HepG2 (cell line): ENCODE results near the gene ENPP1. TPM values are rescaled to one million over a fixed set of nuclear protein-coding genes. Genes with fewer than 3 reads are reported as not detected.
A peak's percentile ranks its signal among the peaks of the same experiment; 100 is the strongest.

Source experiments
- ATF4 ChIP-seq, 2 experiments: fragments of 450-650 bp in 1 of 2; sonication (generic) in 1 of 2; formaldehyde crosslinking; IDR thresholded peaks; 2 replicates each; pipeline versions ENCODE4 v1.5.0 to v1.8.0; 2020 to 2022; ENCODE audit warnings: mild to moderate bottlenecking in 1 of 2, missing genetic modification reagents in 1 of 2
- CHD4 ChIP-seq: fragments of 200-600 bp; sonication (generic); IDR thresholded peaks from 2 replicates; pipeline ENCODE4 v1.7.0; 2017; ENCODE audit warnings: mild to moderate bottlenecking, low read length, borderline replicate concordance
- GPN1 ChIP-seq: sonication (generic); formaldehyde crosslinking; IDR thresholded peaks from 2 replicates; pipeline ENCODE4 v1.5.1; 2020; ENCODE audit warnings: missing genetic modification reagents, borderline replicate concordance
- HNRNPLL ChIP-seq: fragments of 200-400 bp; formaldehyde crosslinking; IDR thresholded peaks from 2 replicates; pipeline ENCODE4 v1.6.1; 2017; ENCODE audit warnings: mild to moderate bottlenecking, low read depth, low read length; ENCODE audit not compliant: poor library complexity, severe bottlenecking
- MED13 ChIP-seq: sonication (generic); formaldehyde crosslinking; IDR thresholded peaks from 2 replicates; pipeline ENCODE4 v1.5.0; 2020; ENCODE audit warnings: missing genetic modification reagents
- MTF2 ChIP-seq: sonication (generic); formaldehyde crosslinking; IDR thresholded peaks from 2 replicates; pipeline ENCODE4 v1.5.0; 2020; ENCODE audit warnings: missing genetic modification reagents, borderline replicate concordance
- RAD21 ChIP-seq: fragments of 450-650 bp; formaldehyde crosslinking; IDR thresholded peaks from 2 replicates; pipeline ENCODE4 v1.5.0; 2020; ENCODE audit warnings: mild to moderate bottlenecking
- REL ChIP-seq: sonication (generic); formaldehyde crosslinking; conservative IDR thresholded peaks from 2 replicates; pipeline ENCODE4 v1.8.0; 2022; ENCODE audit warnings: mild to moderate bottlenecking, missing genetic modification reagents, moderate library complexity
- SATB2 ChIP-seq: sonication (generic); formaldehyde crosslinking; IDR thresholded peaks from 2 replicates; pipeline ENCODE4 v1.5.0; 2020; ENCODE audit warnings: missing genetic modification reagents
- ZFAT ChIP-seq: sonication (generic); formaldehyde crosslinking; conservative IDR thresholded peaks from 2 replicates; pipeline ENCODE4 v1.8.1; 2023; ENCODE audit warnings: missing genetic modification reagents, inconsistent platforms
- ZNF343 ChIP-seq: sonication (generic); formaldehyde crosslinking; IDR thresholded peaks from 2 replicates; pipeline ENCODE4 v1.4.0; 2020; ENCODE audit warnings: mild to moderate bottlenecking, missing genetic modification reagents
- ZNF720 ChIP-seq: sonication (generic); formaldehyde crosslinking; IDR thresholded peaks from 2 replicates; pipeline ENCODE4 v1.4.0; 2020; ENCODE audit warnings: missing genetic modification reagents
- ZNF737 ChIP-seq: sonication (generic); formaldehyde crosslinking; IDR thresholded peaks from 2 replicates; pipeline ENCODE4 v1.5.0; 2020; ENCODE audit warnings: missing genetic modification reagents, mild to moderate bottlenecking, borderline replicate concordance
- ZNF75D ChIP-seq: sonication (generic); formaldehyde crosslinking; IDR thresholded peaks from 2 replicates; pipeline ENCODE4 v1.8.1; 2023; ENCODE audit warnings: missing genetic modification reagents, mild to moderate bottlenecking, borderline replicate concordance
- polyA plus RNA-seq, 8 experiments: library from polyadenylated mRNA; depleted of rRNA in 3 of 8; stranded (reverse) in 7 of 8; unstranded in 1 of 8; fragments of >200 nt; fragmentation: Illumina TruSeq in 4 of 8; extraction: Trizol in 4 of 8; gene quantifications; 2 replicates each; pipeline versions ENCODE4 v1.2.1 to v1.2.3, GENCODE V29; 2011 to 2016; ENCODE audit warnings: low read depth in 4 of 8, missing spikeins in 1 of 8, mixed read lengths in 1 of 8; ENCODE audit not compliant: insufficient read depth in 1 of 8
- total RNA-seq, 5 experiments: library from RNA; depleted of rRNA; stranded (reverse); fragments of >200 nt; fragmentation: Illumina TruSeq; extraction: Trizol; gene quantifications; 2 replicates each; pipeline ENCODE4 v1.2.3, GENCODE V29; 2016; ENCODE audit warnings: low read depth in 1 of 5
- TF ChIP-seq, protein P1 (sequence below): sonication (generic); formaldehyde crosslinking; IDR thresholded peaks from 2 replicates; pipeline ENCODE4 v1.9.0; 2021; ENCODE audit warnings: missing genetic modification reagents, mild to moderate bottlenecking, borderline replicate concordance
- TF ChIP-seq, protein P2 (sequence below): sonication (generic); formaldehyde crosslinking; IDR thresholded peaks from 2 replicates; pipeline ENCODE4 v1.5.0; 2020; ENCODE audit warnings: mild to moderate bottlenecking, missing genetic modification reagents, borderline replicate concordance
- TF ChIP-seq, protein P3 (sequence below): sonication (generic); formaldehyde crosslinking; IDR thresholded peaks from 2 replicates; pipeline ENCODE4 v1.4.0; 2020; ENCODE audit warnings: low read depth, mild to moderate bottlenecking, missing genetic modification reagents

Gene ENPP1
- total and polyA plus RNA-seq, 2 of the 13 experiments (the other 11 are each of a cell fraction or from before 2014, with no cell fraction given): 56.5 to 160 TPM

DNA sequence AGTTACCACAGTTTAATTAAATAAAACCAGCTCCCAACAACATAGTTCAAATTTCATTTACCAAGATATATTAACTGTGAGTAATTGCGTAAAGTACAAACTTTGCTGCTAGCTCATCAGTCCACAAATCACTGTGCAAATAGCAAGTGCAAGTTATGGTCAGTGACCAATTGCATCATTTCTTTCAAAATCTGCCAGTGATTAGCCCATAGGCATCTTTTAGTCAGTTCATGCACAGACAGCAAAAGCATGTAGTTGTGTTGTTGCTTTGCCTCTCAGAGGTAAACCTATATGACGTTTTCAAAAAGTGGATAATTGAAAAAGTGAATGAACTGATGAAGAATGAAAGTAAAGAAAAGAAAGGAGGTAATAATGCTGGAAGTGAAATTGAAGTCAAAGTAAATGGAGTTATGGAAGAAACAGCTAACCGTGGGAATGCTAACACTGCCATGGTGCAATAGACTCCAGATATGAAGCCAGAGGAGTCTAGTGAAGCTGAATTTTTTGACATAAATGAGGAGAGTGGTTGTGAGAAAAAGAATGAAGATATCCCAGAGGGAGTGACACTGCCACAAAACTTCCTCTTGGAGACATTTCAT is 36.5 kb downstream of the ENPP1 start (continued):
- TF ChIP-seq, protein P1, sequence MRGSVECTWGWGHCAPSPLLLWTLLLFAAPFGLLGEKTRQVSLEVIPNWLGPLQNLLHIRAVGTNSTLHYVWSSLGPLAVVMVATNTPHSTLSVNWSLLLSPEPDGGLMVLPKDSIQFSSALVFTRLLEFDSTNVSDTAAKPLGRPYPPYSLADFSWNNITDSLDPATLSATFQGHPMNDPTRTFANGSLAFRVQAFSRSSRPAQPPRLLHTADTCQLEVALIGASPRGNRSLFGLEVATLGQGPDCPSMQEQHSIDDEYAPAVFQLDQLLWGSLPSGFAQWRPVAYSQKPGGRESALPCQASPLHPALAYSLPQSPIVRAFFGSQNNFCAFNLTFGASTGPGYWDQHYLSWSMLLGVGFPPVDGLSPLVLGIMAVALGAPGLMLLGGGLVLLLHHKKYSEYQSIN (CRISPR knock-in tag): no peak
- no peak for TF ChIP-seq REL (CRISPR knock-in tag)
- no peak for TF ChIP-seq GPN1 (CRISPR knock-in tag)
- TF ChIP-seq ZNF343 (CRISPR knock-in tag): 0 out of 2 replicates have a peak, but pooled peaks have one; percentile 44
- TF ChIP-seq, protein P2, sequence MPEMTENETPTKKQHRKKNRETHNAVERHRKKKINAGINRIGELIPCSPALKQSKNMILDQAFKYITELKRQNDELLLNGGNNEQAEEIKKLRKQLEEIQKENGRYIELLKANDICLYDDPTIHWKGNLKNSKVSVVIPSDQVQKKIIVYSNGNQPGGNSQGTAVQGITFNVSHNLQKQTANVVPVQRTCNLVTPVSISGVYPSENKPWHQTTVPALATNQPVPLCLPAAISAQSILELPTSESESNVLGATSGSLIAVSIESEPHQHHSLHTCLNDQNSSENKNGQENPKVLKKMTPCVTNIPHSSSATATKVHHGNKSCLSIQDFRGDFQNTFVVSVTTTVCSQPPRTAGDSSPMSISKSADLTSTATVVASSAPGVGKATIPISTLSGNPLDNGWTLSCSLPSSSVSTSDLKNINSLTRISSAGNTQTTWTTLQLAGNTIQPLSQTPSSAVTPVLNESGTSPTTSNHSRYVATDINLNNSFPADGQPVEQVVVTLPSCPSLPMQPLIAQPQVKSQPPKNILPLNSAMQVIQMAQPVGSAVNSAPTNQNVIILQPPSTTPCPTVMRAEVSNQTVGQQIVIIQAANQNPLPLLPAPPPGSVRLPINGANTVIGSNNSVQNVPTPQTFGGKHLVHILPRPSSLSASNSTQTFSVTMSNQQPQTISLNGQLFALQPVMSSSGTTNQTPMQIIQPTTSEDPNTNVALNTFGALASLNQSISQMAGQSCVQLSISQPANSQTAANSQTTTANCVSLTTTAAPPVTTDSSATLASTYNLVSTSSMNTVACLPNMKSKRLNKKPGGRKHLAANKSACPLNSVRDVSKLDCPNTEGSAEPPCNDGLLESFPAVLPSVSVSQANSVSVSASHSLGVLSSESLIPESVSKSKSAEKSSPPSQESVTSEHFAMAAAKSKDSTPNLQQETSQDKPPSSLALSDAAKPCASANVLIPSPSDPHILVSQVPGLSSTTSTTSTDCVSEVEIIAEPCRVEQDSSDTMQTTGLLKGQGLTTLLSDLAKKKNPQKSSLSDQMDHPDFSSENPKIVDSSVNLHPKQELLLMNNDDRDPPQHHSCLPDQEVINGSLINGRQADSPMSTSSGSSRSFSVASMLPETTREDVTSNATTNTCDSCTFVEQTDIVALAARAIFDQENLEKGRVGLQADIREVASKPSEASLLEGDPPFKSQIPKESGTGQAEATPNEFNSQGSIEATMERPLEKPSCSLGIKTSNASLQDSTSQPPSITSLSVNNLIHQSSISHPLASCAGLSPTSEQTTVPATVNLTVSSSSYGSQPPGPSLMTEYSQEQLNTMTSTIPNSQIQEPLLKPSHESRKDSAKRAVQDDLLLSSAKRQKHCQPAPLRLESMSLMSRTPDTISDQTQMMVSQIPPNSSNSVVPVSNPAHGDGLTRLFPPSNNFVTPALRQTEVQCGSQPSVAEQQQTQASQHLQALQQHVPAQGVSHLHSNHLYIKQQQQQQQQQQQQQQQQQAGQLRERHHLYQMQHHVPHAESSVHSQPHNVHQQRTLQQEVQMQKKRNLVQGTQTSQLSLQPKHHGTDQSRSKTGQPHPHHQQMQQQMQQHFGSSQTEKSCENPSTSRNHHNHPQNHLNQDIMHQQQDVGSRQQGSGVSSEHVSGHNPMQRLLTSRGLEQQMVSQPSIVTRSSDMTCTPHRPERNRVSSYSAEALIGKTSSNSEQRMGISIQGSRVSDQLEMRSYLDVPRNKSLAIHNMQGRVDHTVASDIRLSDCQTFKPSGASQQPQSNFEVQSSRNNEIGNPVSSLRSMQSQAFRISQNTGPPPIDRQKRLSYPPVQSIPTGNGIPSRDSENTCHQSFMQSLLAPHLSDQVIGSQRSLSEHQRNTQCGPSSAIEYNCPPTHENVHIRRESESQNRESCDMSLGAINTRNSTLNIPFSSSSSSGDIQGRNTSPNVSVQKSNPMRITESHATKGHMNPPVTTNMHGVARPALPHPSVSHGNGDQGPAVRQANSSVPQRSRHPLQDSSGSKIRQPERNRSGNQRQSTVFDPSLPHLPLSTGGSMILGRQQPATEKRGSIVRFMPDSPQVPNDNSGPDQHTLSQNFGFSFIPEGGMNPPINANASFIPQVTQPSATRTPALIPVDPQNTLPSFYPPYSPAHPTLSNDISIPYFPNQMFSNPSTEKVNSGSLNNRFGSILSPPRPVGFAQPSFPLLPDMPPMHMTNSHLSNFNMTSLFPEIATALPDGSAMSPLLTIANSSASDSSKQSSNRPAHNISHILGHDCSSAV (CRISPR knock-in tag): no peak
- no peak for TF ChIP-seq HNRNPLL
- no peak for TF ChIP-seq ZFAT
- TF ChIP-seq ZNF75D (CRISPR knock-in tag): no peak
- TF ChIP-seq, protein P3, sequence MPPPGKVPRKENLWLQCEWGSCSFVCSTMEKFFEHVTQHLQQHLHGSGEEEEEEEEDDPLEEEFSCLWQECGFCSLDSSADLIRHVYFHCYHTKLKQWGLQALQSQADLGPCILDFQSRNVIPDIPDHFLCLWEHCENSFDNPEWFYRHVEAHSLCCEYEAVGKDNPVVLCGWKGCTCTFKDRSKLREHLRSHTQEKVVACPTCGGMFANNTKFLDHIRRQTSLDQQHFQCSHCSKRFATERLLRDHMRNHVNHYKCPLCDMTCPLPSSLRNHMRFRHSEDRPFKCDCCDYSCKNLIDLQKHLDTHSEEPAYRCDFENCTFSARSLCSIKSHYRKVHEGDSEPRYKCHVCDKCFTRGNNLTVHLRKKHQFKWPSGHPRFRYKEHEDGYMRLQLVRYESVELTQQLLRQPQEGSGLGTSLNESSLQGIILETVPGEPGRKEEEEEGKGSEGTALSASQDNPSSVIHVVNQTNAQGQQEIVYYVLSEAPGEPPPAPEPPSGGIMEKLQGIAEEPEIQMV (CRISPR knock-in tag): no peak
- TF ChIP-seq ZNF720 (CRISPR knock-in tag): no peak
- TF ChIP-seq ZNF737 (CRISPR knock-in tag): no peak
- TF ChIP-seq CHD4: peak; percentile 71; the same call in 1 of the 2 replicates
- TF ChIP-seq MTF2 (CRISPR knock-in tag): no peak
- TF ChIP-seq RAD21 (CRISPR knock-in tag): no peak; the same call in 1 of the 2 replicates
- no peak; the same call in 1 of the 2 replicates for TF ChIP-seq MED13 (CRISPR knock-in tag)
- TF ChIP-seq ATF4 (CRISPR knock-in tag; IDR thresholded peaks at IDR 0.05): peak; percentile 92 to 99
- no peak; the same call in 1 of the 2 replicates for TF ChIP-seq SATB2 (CRISPR knock-in tag)
